ENCODE data around the gene G6PC3.
"Not testable (repeated sequence)": the region's sequence is repeated elsewhere in the genome, so short reads cannot be mapped to it uniquely, and the experiment has no call there.

The G6PC3 gene

DNA sequence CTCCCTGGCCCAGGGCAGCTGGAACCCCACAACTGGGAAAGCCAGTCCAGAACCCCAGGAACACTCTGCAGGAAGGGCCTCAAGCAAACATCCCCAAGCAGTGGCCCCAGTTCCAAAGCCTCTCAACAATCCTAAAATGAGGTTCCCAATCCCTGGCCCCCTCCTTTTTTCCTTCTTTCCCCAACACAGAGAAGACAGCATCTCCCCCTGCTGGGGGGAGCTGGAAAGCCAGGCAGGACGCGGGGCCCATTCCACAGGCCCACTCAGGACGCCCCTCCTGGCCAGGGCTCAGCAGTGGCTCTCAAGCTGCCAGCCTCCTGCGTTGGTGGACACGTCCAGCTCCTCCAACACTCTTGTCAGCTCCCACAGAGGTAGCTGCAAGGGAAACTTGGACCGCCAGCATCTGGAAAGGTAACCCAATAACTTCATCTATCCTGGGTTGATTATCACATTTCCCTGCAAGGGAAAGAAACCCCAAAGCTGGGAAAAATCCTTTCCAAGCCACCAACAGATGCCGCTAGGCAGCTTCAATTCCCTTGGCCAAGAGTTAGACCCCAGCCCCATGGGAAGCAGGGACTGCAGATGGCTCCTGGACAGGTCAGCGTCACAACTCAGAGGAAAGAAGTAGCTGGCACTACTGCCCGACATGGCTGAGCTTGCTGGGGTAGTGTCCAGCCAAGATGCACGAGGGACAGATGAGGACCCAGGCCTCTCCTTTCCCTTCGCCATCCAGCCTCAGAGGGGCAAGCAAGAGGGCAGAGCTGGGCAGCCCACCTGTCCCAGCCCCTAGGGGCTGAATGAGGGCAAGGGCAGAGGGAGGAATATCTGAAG lies 45.3 kb downstream of the G6PC3 start:
- no peak for DNase-seq (ENCODE audit: extremely low read depth, low read depth)

DNA sequence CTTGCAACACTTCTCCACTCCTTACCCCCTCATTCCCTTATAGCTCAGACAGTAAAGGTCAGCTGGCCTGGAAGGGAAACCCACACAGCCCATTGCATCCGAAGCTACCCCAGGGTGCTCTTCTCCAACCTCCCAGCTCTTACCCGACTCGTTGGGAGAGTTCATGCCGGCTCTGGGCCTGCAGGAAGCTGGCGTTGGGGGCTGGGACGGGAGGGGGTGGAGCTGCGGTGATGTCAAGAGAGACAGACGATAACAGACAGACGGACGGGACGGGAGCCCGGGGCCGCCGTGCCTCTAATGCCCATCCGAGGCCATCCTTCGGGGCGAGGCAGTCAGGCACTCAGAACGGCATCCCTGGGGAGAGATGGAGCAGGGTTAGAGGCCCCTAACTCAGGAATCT lies 46.8 kb downstream of the G6PC3 start:
- TF ChIP-seq, protein P1, sequence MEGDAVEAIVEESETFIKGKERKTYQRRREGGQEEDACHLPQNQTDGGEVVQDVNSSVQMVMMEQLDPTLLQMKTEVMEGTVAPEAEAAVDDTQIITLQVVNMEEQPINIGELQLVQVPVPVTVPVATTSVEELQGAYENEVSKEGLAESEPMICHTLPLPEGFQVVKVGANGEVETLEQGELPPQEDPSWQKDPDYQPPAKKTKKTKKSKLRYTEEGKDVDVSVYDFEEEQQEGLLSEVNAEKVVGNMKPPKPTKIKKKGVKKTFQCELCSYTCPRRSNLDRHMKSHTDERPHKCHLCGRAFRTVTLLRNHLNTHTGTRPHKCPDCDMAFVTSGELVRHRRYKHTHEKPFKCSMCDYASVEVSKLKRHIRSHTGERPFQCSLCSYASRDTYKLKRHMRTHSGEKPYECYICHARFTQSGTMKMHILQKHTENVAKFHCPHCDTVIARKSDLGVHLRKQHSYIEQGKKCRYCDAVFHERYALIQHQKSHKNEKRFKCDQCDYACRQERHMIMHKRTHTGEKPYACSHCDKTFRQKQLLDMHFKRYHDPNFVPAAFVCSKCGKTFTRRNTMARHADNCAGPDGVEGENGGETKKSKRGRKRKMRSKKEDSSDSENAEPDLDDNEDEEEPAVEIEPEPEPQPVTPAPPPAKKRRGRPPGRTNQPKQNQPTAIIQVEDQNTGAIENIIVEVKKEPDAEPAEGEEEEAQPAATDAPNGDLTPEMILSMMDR (IDR thresholded peaks at IDR 0.05; ENCODE audit: low read depth, low read length) = no peak

More for the DNA sequence above, 45.3 kb downstream of the G6PC3 start:
- TF ChIP-seq, protein P1 (IDR thresholded peaks at IDR 0.05; ENCODE audit: low read depth, low read length) = peak; percentile 84

DNA sequence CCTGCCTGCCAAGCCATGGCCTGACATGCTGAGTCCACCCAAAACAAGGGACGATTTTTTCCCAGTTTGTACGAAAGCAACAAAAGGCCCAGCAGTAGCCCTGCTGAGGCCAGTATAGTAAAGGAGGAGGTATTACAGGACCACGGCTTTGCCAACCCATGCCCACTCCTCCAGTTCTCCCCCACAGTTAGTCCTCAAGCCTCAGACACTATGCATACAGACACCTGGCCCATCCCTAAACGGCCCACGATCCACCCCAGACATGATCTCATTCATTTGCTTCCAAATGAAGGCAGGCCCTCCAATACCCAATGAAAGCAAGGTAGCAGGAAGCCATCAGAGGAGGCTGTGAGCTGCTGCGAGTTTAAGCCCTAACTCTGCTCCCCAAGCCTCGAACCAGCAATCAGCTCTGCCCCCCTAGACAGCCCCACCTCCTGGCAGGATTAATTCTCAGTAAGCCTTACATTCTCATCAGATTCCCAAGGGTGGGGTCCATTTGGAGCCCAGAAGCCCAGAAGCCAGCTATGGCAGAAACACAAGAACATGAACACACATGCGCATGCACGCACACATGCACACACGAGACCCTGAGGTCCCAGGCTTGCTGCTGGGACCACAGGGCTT lies 48.0 kb downstream of the G6PC3 start:
- no peak for DNase-seq (ENCODE audit: extremely low read depth, low read depth)
- TF ChIP-seq, protein P1 (IDR thresholded peaks at IDR 0.05; ENCODE audit: low read depth, low read length) = no peak

More for the DNA sequence above, 46.8 kb downstream of the G6PC3 start:
- no peak for DNase-seq (ENCODE audit: extremely low read depth, low read depth)

DNA sequence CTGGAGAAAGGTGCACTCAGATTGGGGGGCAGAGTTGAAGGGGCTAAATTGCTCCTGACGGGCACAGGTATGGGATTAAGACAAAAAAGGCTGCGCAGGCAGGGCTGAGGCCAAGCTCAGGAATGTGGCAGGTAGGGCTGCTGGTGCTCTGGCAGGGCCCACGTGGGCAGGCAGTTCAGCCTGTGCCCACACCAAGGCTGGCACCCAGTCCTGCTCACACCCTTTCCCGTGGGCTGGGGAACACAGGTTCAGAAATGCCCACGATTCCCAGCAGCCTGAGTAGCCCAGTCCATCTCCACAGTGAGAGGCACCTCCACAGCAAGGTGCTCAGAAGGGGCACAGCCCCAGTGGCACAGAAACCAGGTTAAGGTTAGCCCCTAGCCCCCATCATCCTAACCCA lies 48.5 kb downstream of the G6PC3 start:
- DNase-seq (ENCODE audit: extremely low read depth, low read depth) = no peak
- TF ChIP-seq, protein P1 (IDR thresholded peaks at IDR 0.05; ENCODE audit: low read depth, low read length) = no peak

DNA sequence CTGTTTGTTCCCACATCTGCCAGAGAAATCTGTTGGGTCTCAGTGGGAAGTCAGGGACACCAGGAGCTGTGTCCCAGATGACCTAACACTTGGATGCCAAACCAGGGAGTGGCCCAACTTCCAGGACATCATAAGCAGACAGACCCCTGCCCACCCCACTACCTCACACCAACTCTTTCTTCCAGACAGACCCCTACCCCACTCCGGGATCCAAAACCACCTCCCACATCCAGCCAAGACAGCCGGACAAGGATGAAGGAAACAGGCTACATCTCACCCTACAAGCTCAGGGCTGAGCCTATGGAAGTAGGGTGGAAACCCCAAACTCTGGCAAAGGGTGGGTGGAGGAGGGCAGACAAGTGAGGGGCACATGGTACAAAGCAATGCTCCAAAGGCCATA lies 49.3 kb downstream of the G6PC3 start:
- TF ChIP-seq, protein P1 (IDR thresholded peaks at IDR 0.05; ENCODE audit: low read depth, low read length) = no peak
- DNase-seq (ENCODE audit: extremely low read depth, low read depth) = no peak

DNA sequence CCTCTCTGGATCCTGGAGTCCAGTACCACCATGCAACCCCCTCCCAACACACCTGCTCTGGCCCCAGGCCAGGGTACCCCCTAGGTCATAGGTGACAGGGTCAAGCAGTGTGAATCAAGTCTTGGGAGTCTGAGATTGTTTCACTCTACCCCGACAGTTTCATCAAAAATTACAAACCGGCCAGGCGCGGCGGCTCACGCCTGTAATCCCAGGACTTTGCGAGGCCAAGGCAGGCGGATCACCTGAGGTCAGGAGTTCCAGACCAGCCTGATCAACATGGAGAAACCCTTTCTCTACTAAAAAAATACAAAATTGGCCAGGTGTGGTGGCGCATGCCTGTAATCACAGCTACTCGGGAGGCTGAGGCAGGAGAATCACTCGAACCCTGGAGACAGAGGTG lies 49.7 kb downstream of the G6PC3 start:
- DNase-seq (ENCODE audit: extremely low read depth, low read depth) = not testable (repeated sequence)

DNA sequence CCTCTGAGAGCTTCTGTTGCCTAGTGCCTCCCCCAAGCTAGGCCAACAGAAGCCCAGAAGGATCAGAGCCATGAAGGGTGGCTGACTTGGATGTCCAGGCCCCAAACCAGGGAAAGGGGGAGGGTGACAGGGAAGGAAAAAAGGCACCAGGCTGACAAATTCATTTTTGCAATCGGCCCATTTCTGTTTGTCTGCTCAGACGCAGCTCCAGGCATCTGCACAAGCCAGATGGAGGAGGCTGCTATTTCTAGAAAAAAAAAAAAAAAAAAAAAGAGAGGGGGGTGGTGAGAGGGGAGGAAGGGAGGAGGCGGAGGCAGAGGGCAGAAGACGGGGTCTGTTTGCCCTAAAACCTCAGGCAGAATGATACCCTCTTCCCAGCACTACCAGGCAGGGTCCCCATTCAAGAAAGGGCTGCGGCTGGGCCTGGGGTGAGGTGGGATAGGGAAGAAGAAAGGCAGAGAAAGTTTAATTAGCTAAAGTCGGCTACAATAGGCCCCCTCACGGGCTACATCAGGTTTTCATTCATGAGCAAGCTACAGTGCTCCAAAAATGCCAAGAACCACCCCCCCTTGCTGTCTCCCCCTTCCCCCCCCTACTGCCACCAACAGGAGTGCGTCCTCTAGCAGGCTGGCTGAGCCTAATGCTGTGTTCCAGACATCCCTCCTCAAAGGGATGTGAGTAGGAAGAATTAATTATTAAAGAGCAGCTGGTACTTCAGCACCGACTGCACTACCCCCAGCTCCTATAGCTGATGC lies 50.5 kb downstream of the G6PC3 start:
- TF ChIP-seq, protein P1 (IDR thresholded peaks at IDR 0.05; ENCODE audit: low read depth, low read length) = no peak
- DNase-seq (ENCODE audit: extremely low read depth, low read depth) = no peak
